HG02852 (cell line): ENCODE data around the gene DHRS4L2.
"Not testable (repeated sequence)": the region's sequence is repeated elsewhere in the genome, so short reads cannot be mapped to it uniquely, and the experiment has no call there.

ENCODE experiments used
- ATAC-seq: cut with Tn5 transposase; IDR thresholded peaks from one replicate; pipeline ENCODE4 v1.9.1; 2021; ENCODE audit warnings: mild to moderate bottlenecking, moderate library complexity; ENCODE audit not compliant: unreplicated experiment

The DHRS4L2 gene

GRCh38 chr14:23988607-23989363, at the start of gene DHRS4L2:
Gene DHRS4L2, plus strand, starts transcription at chr14:23988929. Its CDS starts 19 bp downstream, at chr14:23988948.
- peak; percentile 94 for ATAC-seq

GRCh38 chr14:23939607-23940326, 49.0 kb upstream of the DHRS4L2 start:
- no peak for ATAC-seq

GRCh38 chr14:23941230-23941629, 47.5 kb upstream of the DHRS4L2 start:
- no peak for ATAC-seq

- ATAC-seq, result no peak
Observed at GRCh38 chr14:23941669-23942068, 47.1 kb upstream of the DHRS4L2 start.

DNA sequence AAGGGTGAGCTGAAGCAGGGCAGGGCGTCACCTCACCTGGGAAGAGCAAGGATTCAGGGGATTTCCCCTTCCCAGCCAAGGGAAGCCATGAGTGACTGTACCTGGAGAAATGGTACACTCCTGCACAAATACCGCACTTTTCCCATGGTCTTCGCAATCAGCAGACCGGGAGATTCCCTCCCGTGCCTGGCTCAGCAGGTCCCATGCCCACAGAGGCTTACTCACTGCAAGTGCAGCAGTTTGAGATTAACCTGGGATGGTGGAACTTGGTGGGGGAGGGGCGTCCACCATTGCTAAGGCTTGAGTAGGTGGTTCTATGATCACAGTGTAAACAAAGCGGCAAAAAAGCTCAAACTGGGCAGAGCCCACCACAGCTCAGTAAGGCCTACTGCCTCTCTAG, 46.1 kb upstream of the DHRS4L2 start:
- ATAC-seq, result no peak

DNA sequence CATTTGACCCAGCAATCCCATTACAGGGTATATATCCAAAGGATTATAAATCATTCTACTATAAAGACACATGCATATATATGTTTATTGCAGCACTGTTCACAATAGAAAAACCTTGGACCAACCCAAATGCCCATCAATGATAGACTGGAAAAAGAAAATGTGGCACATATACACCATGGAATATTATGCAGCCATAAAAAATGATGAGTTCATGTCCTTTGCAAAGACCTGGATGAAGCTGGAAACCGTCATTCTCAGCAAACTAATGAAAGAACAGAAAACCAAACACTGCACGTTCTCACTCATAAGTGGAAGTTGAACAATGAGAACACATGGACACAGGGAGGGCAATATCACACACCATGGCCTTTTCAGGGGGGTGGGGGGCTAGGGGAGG, 39.7 kb upstream of the DHRS4L2 start:
- ATAC-seq, result not testable (repeated sequence)

DNA sequence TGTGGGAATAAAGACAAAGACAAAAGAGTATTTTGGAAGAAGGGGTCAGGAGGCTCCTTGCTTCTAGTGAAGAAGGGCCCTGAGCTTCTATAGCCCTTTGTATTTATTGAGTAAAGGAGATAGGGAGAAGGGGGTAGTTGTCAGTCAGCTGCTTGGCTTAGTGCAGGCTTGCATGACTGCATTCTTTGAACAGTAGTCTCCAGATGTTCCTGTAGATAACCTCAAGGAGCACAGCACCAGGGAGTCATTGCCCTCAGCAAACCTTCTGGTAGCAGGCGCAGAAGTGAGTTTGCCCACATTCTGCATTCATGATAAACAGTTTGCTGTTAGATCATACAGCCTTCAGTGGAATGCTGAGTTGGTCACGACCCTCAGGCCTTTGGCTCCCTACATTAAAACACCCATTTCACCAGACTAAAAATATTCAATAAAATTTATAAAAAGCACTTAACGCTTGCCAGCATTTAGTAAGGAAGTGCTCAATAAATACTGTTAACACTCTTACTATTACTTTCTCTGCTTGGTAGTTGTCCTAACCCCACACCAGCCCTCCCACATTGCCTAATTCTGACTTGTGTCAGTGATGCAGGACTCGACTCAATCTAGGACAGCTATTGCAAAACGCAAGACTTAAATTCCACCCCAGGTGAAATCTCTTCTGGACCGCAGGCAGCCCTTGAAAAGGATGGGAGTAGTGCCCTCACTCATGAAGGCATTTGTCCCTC, 38.2 kb upstream of the DHRS4L2 start:
- ATAC-seq, result no peak

DNA sequence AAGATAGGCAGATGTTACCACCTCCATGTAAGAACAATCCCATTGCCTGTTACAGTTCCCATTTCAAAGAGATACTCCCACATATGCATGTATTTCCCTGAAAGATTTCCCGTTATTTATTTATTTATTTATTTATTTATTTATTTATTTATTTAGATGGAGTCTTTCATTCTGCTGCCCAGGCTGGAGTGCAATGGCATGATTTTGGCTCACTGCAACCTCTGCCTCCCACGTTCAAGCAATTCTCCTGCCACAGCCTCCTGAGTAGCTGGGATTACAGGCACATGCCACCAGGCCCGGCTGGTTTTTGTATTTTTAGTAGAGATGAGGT, 37.6 kb upstream of the DHRS4L2 start:
- not testable (repeated sequence) for ATAC-seq

DNA sequence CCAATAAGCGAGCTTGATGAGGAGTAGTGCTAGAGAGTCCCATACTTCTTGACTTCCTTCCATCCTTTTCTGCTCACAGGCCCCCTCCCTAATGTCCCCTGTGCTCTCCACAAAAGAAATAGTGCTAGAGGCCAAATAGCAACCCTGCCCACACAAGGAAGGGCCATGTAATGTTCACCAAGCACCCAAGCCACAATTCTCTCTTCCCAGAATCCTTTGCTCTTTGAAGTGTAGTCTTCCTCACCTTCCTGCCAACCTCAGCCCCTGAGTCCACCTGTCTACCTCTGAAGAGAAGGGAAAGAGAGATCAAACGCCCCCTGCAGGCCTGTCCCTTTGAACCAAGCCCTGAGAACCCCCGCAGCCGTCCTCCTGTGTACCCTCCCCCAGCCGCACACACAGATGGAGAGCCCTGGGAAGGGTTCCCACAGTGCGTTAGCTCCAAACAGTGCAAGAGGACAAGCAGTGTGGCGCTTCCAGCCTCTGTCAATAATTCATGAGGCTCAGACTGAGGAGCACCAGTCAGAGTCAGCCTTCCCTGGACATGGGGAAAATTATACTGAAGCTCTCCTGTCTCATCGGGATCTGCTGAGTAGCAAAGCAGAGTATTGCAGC, 37.0 kb upstream of the DHRS4L2 start:
- no peak for ATAC-seq

GRCh38 chr14:23953116-23953463, 35.6 kb upstream of the DHRS4L2 start:
- ATAC-seq, result not testable (repeated sequence)

- ATAC-seq, result peak; percentile 96
Observed at GRCh38 chr14:23953464-23954278, 35.1 kb upstream of the DHRS4L2 start, which contains the start of gene DHRS4. Gene DHRS4, plus strand, starts transcription at chr14:23953770. Its CDS starts 19 bp downstream, at chr14:23953789.

- ATAC-seq, result peak; percentile 16
Observed at GRCh38 chr14:23954279-23954614, 34.5 kb upstream of the DHRS4L2 start.

DNA sequence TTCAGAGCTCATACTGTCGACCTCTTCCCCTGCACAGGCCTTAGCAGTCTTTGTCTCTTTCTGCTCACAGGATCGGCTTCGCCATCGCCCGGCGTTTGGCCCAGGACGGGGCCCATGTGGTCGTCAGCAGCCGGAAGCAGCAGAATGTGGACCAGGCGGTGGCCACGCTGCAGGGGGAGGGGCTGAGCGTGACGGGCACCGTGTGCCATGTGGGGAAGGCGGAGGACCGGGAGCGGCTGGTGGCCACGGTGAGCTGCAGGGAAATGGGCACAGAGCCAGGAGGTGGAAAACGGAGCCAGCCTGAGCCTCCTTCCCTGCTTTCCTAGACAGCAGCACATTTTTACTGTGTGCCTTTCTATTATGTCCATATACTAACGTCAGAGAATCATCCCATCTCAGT, 33.8 kb upstream of the DHRS4L2 start:
- ATAC-seq, result not testable (repeated sequence)

- not testable (repeated sequence) for ATAC-seq
Observed at GRCh38 chr14:23955811-23956210, 32.9 kb upstream of the DHRS4L2 start.

DNA sequence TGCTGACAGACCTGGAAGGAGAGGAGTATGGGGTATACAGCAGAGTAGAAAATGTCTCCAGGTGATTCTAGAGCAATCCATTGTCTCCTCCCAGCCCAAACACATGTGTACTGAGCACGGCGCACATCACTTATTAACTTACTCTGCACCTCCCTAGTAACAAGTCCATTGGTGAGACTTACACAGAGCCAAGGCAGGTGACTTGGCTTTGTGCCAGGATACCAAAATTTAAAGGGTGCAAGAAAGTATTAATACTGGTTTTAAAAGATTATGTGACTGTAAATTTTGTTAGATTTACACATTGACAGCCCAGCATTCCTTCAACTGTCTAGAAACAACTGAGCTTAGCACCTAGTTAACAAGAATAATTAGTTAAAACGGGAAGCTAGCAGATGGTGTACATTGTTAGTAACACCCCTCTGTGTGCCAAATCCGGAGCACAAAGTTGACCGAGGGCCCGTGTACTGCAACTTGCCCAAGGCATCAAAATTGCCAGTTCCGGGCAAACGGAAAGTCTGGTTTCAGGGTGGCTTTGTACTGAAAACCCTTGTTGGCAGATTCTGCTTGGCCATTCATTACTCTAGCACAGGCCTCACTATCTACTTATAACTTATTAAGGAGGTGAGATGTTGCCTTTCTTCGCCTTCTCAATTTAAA, 30.7 kb upstream of the DHRS4L2 start:
- ATAC-seq, result not testable (repeated sequence)

- not testable (repeated sequence) for ATAC-seq
Observed at GRCh38 chr14:23960899-23961298, 27.8 kb upstream of the DHRS4L2 start.

- not testable (repeated sequence) for ATAC-seq
Observed at GRCh38 chr14:23961704-23962103, 27.0 kb upstream of the DHRS4L2 start.

DNA sequence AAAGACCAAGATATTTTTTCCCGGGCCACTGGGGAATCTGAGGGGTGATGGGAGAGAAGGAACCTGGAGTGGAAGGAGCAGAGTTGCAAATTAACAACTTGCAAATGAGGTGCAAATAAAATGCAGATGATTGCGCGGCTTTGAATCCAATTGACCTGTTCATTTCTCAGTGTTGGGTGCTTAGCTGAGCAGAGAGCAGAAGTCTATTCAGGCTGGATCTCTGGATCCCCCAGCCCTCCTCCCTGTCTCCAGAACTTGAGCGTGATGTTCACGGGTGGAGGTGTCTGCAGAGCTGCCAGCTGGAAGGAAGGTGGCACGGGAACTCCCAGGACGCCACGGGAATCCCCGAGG, 19.6 kb upstream of the DHRS4L2 start:
- ATAC-seq, result not testable (repeated sequence)

DNA sequence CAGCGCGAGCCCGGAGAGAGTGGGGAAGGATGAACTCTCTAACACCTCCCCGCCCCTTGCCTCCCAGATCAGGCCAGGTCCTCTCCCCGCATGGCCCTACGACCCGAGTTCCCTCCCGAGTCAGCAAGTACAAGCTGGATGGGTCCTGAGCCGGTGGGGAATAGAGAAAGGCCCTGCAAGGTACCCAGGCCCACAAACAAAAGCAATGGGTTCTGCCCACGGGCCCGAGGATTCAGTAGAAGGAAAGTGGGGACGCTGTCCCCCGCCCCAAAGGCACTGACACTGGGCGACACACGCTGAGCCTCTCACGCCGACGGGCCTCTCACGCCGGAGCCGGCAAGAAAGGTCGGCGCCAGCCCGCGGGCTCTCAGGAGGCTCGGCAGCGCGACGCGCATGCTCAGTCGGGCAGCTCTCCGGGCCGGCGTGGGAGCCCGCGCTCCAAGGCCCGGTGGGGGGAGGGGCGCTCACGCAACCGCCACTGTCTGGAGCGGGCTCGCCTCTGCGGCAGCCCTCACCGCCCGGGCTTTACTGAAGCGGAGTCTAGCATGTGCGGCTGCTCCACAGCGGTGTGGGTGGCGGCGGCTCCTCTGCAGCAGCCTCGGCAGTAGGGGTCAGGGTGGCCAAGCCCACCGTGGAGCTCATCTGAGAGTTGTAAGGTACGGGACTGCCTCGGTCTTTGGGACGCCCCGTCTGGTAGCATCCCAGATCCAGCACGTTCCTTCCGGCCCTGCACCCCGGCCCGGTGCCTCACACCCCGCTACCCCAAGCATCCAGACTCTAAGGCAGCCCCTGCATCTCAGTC, 19.0 kb upstream of the DHRS4L2 start:
- peak; percentile 65 for ATAC-seq
